Glutamatergic neuron (in vitro differentiated cells): ENCODE measurements around the gene STPG3. TPM values are rescaled to one million over a fixed set of nuclear protein-coding genes. Genes with fewer than 3 reads are reported as not detected.

ENCODE experiments used
- DNase-seq: peaks from one replicate; pipeline ENCODE4 v3.0.0; 2022
- H3K27ac Mint-ChIP-seq: one replicate; pipeline ENCODE4 v1.8.0; 2020; ENCODE audit warnings: mild to moderate bottlenecking, mixed read lengths, inconsistent platforms; ENCODE audit not compliant: unreplicated experiment
- H3K27me3 Mint-ChIP-seq: one replicate; pipeline ENCODE4 v1.8.0; 2020; ENCODE audit warnings: mild to moderate bottlenecking, moderate library complexity, mixed read lengths, inconsistent platforms; ENCODE audit not compliant: unreplicated experiment
- H3K36me3 Mint-ChIP-seq: one replicate; pipeline ENCODE4 v1.8.0; 2020; ENCODE audit warnings: mild to moderate bottlenecking, mixed read lengths, inconsistent platforms; ENCODE audit not compliant: unreplicated experiment
- H3K4me1 Mint-ChIP-seq: one replicate; pipeline ENCODE4 v1.8.0; 2020; ENCODE audit warnings: mild to moderate bottlenecking, low read depth, mixed read lengths, inconsistent platforms; ENCODE audit not compliant: unreplicated experiment
- H3K4me3 Mint-ChIP-seq: one replicate; pipeline ENCODE4 v1.8.0; 2020; ENCODE audit warnings: mild to moderate bottlenecking, mixed read lengths, inconsistent platforms; ENCODE audit not compliant: unreplicated experiment
- H3K9me3 Mint-ChIP-seq: one replicate; pipeline ENCODE4 v1.8.0; 2020; ENCODE audit warnings: mild to moderate bottlenecking, moderate library complexity, mixed read lengths, inconsistent platforms; ENCODE audit not compliant: unreplicated experiment
- CTCF ChIP-seq: fragments of 200-600 bp; sonication (generic); IDR thresholded peaks from one replicate; pipeline ENCODE4 v1.5.0; 2021; ENCODE audit not compliant: partially characterized antibody, unreplicated experiment
- total RNA-seq: library from RNA; stranded (reverse); fragmentation: NEBNext Ultra II Directional; extraction: Animal tissue kit (Norgen Biotek cat#: 25700); gene quantifications from one replicate; pipeline ENCODE4 v1.2.1, GENCODE V29; 2021; ENCODE audit not compliant: unreplicated experiment

STPG3 gene
- total RNA-seq, 1 donor from 2014 or later: not detected

- Mint-ChIP-seq H3K36me3 (no peaks in the 10 kb centered on the region), H3K27ac (no peak overlapping the region), H3K9me3 (peaks cover 5% of the 10 kb centered on the region), H3K4me1 (peaks cover 9% of the 10 kb centered on the region), H3K27me3 (peaks cover 3% of the 10 kb centered on the region), H3K4me3 (no peak overlapping the region)
- TF ChIP-seq CTCF: no peak
- no peak for DNase-seq
These were observed 16.2 kb upstream of the STPG3 start for GRCh38 chr9:137234758-137235423.

GRCh38 chr9:137235424-137236237, 15.5 kb upstream of the STPG3 start:
- no peak for DNase-seq
- H3K4me1 Mint-ChIP-seq: peaks cover 9% of the 10 kb centered on the region
- peaks cover 5% of the 10 kb centered on the region for H3K9me3 Mint-ChIP-seq
- H3K36me3 Mint-ChIP-seq: no peaks in the 10 kb centered on the region
- no peak overlapping the region for H3K4me3 Mint-ChIP-seq
- no peak for TF ChIP-seq CTCF
- H3K27me3 Mint-ChIP-seq: peaks cover 3% of the 10 kb centered on the region
- H3K27ac Mint-ChIP-seq: no peak overlapping the region

GRCh38 chr9:137236238-137236935, 14.7 kb upstream of the STPG3 start:
- Mint-ChIP-seq H3K27ac (no peak overlapping the region), H3K27me3 (peaks cover 6% of the 10 kb centered on the region), H3K4me3 (no peak overlapping the region), H3K9me3 (peaks cover 5% of the 10 kb centered on the region), H3K4me1 (peaks cover 9% of the 10 kb centered on the region), H3K36me3 (no peaks in the 10 kb centered on the region)
- peak; percentile 99 for TF ChIP-seq CTCF
- peak; percentile 93 for DNase-seq

GRCh38 chr9:137236936-137237421, 14.1 kb upstream of the STPG3 start:
- no peak for DNase-seq
- H3K9me3 Mint-ChIP-seq: peaks cover 5% of the 10 kb centered on the region
- peaks cover 6% of the 10 kb centered on the region for H3K27me3 Mint-ChIP-seq
- H3K36me3 Mint-ChIP-seq: no peaks in the 10 kb centered on the region
- TF ChIP-seq CTCF: no peak
- H3K27ac Mint-ChIP-seq: no peak overlapping the region
- no peak overlapping the region for H3K4me3 Mint-ChIP-seq
- peaks cover 9% of the 10 kb centered on the region for H3K4me1 Mint-ChIP-seq
